Measurements from ENCODE around the gene EDARADD.

DNA sequence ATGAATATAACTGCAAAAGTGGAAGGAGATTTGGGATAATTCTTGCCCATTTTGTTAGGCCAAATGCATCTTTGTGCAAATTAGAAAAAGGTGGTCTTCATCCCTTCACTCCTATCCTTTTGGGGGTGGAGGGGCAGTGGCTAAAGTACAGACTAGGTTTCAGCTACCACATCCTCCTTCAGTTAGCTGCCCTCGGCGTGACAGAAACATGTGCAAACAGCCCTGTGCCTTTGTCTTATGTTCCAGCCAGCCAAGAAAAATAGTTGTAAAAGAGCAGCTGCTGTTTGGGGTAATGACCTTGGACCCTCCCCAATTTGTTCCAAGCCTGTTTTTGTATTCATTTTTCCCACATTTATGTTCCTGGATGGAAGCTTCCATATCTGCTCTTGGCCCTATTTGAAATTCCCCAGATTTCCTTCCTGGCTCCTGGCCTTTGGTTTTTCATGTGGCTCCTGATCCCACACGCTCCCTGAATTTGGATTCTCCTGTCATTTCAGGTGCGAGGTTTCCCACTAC lies 121.4 kb downstream of the EDARADD start:
- no peak for TF ChIP-seq CTCF (IDR thresholded peaks at IDR 0.05)
- TF ChIP-seq POLR2A (IDR thresholded peaks at IDR 0.05): no peak
